GM21786 (cell line): ENCODE data around the gene GRAMD1C.
"Not testable (repeated sequence)": the region's sequence is repeated elsewhere in the genome, so short reads cannot be mapped to it uniquely, and the experiment has no call there.

ENCODE experiments used
- ATAC-seq: cut with Tn5 transposase; IDR thresholded peaks from one replicate; pipeline ENCODE4 v1.9.1; 2021; ENCODE audit not compliant: unreplicated experiment

The GRAMD1C gene

DNA sequence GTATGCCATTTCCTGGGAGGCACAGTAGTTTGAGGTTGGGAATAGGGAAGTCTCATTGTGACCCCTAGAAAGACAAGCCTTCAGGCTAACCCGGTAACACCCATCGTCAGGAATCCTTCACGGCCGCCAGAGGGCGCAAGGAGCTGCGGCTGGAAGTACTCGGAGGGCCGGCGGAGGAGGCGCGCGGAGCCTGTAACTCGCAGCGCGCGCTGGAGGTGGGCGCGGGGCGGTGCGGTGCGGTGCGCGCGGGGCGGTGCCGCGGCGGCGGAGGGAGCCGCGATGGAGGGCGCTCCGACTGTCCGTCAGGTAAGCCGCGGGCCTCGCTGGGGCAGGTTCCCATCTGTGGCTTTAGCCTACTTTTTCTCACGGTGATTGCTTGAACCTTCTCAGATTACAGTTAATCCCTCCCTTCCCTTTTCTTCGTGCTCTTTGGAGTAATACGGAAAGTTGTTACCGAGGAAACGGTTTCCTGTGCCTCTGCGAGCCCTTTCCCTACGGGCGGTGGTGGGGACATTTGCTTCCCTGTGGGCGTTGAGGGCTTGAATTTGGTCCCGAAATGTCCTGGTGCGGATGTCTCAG is at the start of gene GRAMD1C:
Gene GRAMD1C (plus strand): TSS at position 158 of the 579 bp plus-strand sequence. CDS start 122 bp downstream, at position 280.
- ATAC-seq, result peak; percentile 96

DNA sequence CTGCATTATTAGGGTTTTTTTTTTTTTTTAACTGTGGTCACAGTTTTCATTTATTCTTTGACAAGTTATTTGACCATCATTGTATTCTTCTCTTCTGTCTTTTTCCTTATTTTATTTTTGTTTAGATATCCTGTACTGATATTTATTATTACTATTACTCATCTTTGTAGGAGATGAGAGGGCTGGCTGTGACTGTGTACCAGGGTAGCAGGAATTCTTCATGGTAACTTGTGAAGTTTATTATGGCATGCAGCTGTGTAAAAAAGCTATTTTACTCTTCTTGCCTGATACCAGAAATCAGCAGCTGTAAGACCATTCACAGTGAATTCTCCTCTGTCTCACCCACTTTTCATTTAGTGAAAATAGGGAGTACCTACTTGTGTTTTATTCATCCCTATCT is 47.2 kb upstream of the GRAMD1C start:
- no peak for ATAC-seq

DNA sequence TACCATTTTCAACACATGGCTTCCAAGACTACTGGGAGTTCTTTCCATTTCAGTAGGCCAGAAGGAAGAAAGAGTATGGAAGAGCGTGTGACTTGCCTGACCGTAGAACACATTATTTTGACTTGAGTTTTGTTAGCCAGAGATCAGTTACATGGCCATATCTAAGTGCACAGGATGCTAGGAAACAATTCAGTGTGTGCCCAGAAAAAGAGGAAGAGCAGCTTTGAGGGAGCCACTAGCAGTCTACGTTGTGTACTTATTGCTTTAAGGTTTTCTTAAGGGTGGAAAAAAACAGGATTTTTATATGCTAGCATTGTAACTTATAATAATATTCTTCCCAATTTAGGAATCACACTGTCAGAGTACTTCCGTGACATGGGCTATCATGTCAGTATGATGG is 44.1 kb upstream of the GRAMD1C start:
- ATAC-seq, result no peak

DNA sequence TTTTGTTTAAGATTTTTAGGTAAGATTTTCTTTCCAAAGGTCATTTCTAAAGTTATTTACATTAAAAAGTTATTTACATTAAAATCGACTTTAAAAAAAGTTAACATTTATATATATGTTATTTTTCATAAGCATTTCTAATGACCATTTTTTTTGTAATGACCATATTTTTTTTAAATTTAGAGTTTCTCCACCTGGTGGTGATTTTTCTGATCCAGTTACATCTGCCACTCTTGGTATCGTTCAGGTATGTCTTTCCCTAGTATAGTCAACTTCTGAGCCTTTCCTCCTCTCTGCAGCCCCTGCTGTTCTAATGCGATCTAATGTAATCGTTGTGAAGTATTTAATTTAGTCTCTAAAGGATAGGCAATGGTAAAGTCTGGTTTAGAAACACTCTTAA is 42.9 kb upstream of the GRAMD1C start:
- no peak for ATAC-seq

DNA sequence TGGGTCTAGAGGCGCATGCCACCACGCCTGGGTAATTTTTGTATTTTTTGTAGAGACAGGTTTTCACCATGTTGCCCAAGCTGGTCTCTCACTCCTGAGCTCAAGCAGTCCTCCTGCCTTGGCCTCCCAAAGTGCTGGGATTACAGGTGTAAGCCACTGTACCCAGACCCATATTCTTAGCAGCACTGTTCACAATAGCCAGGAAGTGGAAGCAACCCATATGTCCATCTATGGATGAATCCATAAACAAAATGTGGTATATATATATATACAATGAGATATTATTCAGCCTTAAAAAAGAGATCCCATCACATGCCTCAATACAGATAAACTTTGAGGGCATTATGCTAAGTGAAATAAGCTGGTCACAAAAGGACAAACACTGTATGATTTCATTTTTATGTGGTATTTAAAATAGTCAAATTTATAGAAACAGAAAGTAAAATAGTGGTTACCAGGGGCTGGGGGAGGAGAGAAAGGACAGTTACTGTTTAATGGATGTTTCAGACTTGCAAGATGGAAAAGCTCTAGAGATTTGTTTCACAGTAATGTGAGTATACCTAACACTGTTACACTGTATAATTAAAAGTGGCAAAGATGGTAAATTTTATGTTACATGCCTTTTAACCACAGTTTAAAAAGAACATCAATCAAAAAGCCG is 35.7 kb upstream of the GRAMD1C start:
- peak; percentile 74 for ATAC-seq

DNA sequence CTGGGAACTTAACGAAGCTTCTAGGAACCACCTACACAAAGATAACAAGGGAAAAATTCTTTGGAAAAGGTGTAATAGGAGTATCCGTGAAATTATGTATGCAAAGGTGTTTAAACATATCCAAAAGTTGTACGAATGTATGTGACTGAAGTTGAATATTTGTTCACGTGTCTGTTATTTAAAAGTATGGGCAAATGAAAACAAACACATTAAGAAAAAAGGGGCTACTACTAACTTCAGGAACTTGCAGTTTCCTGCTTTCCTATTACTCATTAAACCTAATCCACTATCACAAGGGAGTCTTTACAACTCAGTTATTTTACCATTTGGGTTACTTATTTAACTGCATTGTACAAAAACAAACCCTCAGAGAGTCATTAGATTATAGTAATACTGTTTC is 33.9 kb upstream of the GRAMD1C start:
- no peak for ATAC-seq

DNA sequence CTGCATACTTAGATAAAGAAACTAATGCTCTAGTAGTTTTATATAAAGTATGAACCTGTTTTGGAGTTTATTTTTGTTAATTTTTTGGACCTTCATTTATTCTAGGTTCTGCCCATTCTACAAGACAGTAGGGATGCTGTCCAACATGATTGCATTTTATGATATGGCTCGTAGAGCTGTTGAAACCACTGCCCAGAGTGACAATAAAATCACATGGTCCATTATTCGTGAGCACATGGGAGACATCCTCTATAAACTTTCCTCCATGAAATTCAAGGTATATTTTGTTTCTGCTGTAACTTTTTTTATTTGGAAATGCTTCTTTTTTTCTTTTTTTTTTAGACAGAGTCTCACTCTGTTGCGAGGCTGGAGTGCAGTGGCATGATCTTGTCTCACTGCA is 33.3 kb upstream of the GRAMD1C start:
- no peak for ATAC-seq

DNA sequence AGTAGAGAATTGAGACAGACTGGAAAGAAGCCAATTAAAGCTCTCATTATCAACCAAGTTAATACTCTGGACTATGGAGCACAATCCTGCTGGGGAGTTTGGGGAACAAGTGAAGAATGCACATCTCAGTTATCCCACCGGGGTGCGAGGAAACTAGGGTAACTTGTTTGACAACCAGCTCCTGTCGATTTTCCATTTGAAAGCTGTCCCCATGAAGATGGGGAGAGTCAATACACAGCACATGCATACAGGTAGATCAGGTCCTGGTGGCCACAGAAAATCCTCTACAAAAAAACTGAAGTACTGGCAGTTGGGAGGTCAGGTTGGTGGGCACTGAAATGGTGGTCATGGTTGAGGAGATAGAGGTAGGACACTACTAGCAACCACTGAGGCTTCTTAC is 25.7 kb upstream of the GRAMD1C start:
- ATAC-seq, result no peak

DNA sequence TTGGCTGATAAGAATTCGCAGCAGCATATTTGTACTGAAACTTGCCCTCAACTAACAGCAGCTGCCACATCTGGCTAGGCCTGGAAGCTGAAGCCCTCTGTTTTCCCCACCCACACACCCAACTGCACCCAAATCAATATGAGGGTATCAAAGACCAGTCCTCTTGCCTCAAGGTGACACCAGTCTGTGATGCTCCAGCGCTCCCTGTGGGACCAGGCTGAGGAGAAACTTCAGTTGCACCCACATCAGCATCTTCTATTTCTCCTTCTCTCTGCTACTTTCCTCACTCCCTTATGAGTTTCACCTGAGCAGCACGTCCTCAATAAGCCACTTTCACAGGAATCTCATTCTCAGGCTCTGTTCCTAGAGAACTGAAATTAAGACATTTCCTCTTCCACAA is 18.7 kb upstream of the GRAMD1C start:
- ATAC-seq, result no peak

DNA sequence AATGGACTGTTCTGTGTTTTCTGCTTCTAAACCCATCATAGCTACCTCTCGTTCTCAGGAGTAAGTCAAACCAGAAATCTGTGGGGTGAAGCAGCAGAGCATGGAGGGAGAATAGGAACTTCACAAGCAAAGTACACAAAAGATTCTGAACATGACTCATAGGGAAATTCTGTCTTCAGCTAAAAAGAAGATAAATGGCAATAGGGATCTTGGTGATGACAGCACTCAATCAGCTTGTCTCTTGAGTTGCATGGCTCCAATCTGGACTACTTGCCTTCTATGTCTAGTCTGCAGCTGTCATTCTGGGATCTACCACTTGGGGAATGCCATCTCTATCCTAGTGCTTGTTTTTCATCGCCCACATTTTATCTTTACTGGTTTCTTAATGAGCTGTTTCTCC is 13.5 kb upstream of the GRAMD1C start:
- peak; percentile 74 for ATAC-seq

DNA sequence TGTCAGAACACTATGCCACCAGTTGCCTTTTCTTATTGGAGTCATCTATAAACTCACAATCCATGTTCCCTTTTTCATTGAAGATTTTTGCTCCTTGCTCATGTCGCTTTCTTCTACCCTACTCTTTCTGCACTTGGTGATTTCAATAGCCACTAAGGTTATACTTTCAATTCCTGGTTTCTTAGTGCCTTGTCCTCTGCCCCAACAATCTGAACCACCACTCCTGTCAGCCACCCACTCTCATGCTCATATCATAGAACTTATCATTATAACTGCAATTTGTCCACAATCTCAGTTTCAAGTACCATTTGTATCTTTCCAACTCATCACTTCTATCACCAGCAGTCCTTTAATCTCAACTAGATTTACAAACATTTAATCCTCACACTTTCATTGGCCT is 10.0 kb upstream of the GRAMD1C start:
- ATAC-seq, result peak; percentile 40

DNA sequence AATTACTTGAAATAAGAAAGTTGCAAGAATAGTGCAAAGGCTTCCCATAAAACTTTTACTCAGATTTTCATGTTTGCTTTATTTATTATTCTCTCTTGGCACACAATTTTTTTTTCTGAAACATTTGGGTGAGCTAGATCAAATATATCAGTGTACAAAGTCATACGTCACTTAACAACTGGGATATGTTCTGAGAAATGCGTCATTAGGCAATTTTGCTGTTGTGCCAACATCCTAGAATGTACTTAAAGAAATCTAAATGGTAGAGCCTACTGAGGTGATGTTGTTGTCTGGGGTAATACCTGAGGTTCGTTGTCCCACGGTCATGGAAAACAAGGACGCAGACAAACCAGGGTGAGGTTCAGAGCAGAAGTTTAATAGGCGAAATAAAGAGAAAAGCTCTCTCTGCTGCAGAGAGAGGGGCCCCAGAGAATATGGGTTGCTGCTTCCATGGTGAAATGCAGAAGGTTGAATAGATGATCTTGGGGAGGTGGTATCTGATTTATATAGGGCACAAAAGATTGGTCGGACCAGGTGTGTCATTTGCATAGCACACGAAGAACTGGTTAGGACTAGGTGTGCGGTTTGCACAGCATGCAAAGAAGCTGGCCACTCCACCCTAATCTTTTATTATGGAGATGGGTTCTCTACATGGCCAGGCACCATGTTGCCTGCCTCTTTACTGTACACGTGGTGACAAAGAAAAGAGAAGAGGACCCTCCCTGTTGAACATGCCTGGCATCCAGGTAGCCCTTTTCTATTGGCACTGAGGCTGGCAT is 8.8 kb upstream of the GRAMD1C start:
- ATAC-seq, result no peak

DNA sequence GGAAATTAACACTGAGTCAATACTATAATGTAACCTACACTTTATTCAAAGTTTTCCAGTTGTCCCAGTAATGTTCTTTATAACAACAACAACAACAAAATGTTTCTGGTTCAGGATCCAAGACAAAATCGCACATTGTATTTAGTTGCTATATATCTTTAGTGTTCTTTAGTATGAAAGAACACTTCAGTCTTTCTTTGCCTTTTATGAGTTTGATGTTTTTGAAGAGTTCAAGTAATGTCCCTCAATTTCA is 7.6 kb upstream of the GRAMD1C start:
- ATAC-seq, result no peak

DNA sequence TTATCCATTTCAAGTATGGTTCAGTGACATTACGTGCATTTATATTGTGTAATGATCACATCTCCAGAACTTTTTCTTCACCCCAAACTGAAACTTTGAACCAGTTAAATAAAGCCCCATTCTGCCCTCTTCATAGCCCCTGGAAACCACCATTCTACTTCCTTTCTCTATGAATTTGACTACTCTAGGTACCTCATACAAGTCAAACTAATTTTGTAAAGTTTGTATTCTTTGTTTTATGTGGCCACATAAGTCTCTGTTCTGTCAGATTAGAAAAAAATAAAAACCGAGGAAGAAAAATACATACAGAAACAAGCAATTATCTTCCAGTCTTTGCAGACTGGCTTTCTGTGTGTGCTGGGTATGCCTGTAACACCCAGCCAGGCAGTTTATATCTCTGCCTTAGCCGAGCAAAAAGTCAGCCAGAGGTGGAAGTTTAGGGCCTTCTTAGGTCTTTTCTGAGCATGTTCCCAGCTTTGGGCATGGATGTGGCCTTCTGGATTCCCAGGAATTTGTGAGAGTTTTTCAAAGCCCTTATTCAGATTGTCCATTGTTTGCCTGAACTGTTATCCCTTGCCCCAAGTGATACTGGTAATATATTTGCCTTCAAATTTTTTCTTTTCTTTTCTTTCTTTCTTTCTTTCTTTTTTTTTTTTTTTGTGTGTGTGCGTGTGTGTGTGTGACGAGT is 6.0 kb upstream of the GRAMD1C start:
- peak; percentile 32 for ATAC-seq

DNA sequence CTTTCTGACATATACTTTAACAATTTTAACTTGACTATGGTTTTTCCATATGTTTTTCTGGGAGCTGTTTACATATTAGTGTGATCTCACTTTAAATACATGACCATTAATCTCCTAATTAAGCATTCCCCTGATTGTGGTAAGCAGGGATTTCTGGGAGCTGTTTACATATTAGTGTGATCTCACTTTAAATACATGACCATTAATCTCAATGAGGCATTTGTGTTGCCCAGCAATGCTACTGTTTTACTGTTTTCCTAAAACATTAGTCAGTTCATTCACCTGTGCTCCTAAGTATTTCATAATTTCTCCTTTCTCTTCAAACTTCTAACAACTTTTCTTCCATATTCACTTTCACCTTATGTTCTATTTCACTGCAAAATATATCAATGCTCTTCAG is 3.6 kb upstream of the GRAMD1C start:
- ATAC-seq, result no peak

DNA sequence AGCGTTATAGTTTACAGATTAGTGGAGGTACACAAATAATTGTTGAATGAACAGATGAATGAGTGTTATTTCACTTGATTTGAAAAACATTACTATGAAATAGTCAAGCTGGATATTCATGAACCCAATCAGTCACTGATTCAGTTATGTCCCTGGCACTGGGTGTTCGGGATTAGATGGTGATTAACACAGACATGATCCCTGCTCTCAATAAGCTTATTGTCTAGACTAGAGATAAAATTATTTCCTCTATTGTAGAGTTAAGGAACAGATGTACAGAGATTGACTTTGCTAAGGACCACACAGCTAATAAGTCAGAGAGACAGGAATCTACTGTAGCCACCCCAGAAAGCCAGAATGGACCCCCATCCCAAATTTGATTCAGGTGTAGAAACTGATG is 963 bp downstream of the GRAMD1C start:
- ATAC-seq, result no peak

DNA sequence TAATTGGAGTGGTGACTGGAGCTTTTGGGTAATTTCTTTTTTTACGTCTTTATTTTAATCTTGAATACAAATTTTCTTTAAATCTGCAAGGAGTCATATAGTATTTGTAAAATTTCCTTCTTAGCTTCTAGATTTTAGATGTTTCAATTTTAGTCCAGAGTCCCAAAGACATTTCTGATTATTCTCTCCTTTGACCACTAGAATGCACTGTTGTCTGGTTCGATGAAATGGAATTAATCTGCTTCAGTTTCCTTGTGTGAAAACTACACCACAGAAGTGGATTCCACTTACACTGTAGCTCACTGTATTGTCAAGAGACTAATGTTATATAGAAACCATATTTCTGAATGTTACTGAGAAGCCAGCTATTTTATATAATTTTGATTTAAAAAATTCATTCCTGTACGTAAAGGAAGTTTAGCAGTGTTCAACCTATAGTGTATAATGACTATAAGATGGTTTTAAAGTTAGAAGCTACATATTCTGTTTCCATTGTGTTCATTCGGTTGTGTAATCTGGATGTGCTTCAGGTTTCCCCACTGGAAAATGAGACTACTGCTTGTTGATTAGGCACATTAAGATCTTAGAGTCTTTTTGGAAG is 6.1 kb downstream of the GRAMD1C start:
- no peak for ATAC-seq

DNA sequence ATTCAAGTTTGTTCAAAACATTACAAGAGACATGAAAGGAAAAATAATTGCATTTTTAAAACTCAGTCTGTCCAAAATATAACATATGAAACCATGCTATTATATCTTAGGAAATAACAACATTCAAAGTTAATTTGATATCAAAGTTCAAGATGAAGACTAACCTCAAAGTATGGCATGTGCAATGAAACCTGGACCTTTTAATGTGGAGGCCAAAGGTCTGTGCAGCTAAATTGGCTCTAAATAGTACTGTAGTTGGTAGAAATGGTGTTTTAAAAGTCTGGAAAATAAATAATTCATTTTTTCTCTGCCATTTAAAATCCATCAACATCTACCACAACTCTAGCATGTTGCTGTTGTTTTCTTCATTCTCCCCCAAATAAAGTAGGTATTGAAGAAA is 8.7 kb downstream of the GRAMD1C start:
- ATAC-seq, result no peak

DNA sequence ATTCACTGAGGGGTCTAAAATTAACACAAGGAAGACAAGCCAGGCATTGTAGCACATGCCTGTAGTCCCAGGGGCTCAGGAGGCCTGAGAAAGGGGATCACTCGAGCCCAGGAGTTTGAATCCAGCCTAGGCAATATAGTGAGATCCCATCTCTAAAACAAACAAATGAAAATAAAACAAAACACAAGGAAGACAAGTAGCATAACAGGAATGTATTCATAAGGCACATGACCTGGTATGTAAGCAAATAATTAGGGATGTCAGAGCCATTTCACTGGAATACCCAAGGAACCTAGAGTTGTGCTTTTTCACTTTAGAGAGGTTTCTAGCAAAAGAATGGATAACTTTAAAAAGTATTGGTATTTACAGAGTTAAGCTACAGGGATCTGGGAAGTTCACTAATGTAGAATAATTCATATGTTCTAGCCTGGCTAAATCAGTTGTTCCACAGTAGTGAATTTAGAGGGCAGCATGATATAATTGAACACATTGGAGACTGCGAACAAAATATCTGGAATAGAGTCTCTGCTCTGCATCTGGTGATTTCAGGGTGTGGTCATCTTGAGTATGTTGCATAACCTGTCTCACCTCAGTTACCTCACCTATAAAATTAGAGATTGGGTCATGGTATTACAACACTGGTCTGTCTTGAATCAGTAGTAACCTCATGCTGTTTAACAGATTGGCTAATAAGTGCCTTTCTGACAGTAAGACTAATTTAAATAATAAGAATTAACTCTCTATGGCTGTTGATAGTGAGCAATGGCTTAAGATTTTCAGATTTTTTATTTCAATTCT is 9.3 kb downstream of the GRAMD1C start:
- no peak for ATAC-seq

DNA sequence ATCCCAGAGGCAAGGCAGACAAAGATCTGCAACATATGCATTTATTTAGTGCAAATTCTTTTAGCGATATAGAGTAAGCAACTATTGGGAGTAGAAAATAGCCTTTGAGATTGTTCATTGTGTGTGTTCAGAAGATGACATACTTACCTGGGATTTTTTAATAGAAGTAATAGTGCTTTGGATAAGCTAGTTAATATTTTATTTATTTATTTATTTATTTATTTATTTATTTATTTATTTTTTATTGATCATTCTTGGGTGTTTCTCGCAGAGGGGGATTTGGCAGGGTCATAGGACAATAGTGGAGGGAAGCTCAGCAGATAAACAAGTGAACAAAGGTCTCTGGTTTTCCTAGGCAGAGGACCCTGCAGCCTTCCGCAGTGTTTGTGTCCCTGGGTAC is 10.5 kb downstream of the GRAMD1C start:
- ATAC-seq, result not testable (repeated sequence)

DNA sequence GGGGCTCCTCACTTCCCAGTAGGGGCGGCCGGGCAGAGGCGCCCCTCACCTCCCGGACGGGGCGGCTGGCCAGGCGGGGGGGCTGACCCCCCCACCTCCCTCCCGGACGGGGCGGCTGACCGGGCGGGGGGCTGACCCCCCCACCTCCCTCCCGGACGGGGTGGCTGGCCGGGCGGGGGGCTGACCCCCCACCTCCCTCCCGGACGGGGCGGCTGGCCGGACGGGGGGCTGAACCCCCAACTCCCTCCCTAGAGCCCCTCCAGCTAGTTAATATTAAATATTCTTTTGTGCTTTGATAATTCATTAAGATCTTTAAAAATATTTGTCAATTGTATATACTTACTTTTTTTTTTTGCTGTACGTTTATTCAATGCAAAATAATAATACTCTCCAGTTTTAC is 11.3 kb downstream of the GRAMD1C start:
- not testable (repeated sequence) for ATAC-seq
